ENCODE data around the gene ZFYVE21. TPM values are rescaled to one million over a fixed set of nuclear protein-coding genes. Genes with fewer than 3 reads are reported as not detected.

Gene ZFYVE21
- total RNA-seq, 1 donor from 2014 or later: 41.7 TPM

GRCh38 chr14:103745424-103745823 lies 29.8 kb downstream of the ZFYVE21 start:
- Mint-ChIP-seq H3K4me3 (no peak overlapping the region), H3K9me3 (no peaks in the 10 kb centered on the region), H3K27ac (no peak overlapping the region), H3K4me1 (ENCODE audit: unreplicated experiment) (no peaks in the 10 kb centered on the region), H3K27me3 (no peaks in the 10 kb centered on the region), H3K36me3 (no peaks in the 10 kb centered on the region)
- no peak for DNase-seq (ENCODE audit: extremely low spot score, unreplicated experiment)
- TF ChIP-seq CTCF (conservative IDR thresholded peaks at IDR 0.05): no peak

GRCh38 chr14:103746701-103747100 lies 31.1 kb downstream of the ZFYVE21 start:
- no peak for DNase-seq (ENCODE audit: extremely low spot score, unreplicated experiment)
- Mint-ChIP-seq H3K4me1 (ENCODE audit: unreplicated experiment) (no peaks in the 10 kb centered on the region), H3K36me3 (no peaks in the 10 kb centered on the region), H3K4me3 (no peak overlapping the region), H3K27ac (no peak overlapping the region), H3K9me3 (no peaks in the 10 kb centered on the region), H3K27me3 (no peaks in the 10 kb centered on the region)
- no peak for TF ChIP-seq CTCF (conservative IDR thresholded peaks at IDR 0.05)

GRCh38 chr14:103748534-103748857 lies 32.9 kb downstream of the ZFYVE21 start:
- Mint-ChIP-seq H3K4me3 (no peak overlapping the region), H3K9me3 (no peaks in the 10 kb centered on the region), H3K27ac (no peak overlapping the region), H3K4me1 (ENCODE audit: unreplicated experiment) (no peaks in the 10 kb centered on the region), H3K27me3 (no peaks in the 10 kb centered on the region), H3K36me3 (no peaks in the 10 kb centered on the region)
- DNase-seq (ENCODE audit: extremely low spot score, unreplicated experiment): peak; percentile 53
- no peak for TF ChIP-seq CTCF (conservative IDR thresholded peaks at IDR 0.05)

- Mint-ChIP-seq H3K27me3 (no peaks in the 10 kb centered on the region), H3K36me3 (no peaks in the 10 kb centered on the region), H3K27ac (peak overlapping the region; percentile 20), H3K4me3 (no peak overlapping the region), H3K9me3 (no peaks in the 10 kb centered on the region), H3K4me1 (ENCODE audit: unreplicated experiment) (no peaks in the 10 kb centered on the region)
- peak; percentile 36 for DNase-seq (ENCODE audit: extremely low spot score, unreplicated experiment)
- TF ChIP-seq CTCF (conservative IDR thresholded peaks at IDR 0.05): no peak
Measured at GRCh38 chr14:103749452-103749851, 33.8 kb downstream of the ZFYVE21 start.

GRCh38 chr14:103749860-103750259 lies 34.2 kb downstream of the ZFYVE21 start:
- no peaks in the 10 kb centered on the region for H3K36me3 Mint-ChIP-seq
- DNase-seq (ENCODE audit: extremely low spot score, unreplicated experiment): no peak
- H3K4me3 Mint-ChIP-seq: no peak overlapping the region
- no peaks in the 10 kb centered on the region for H3K27me3 Mint-ChIP-seq
- TF ChIP-seq CTCF (conservative IDR thresholded peaks at IDR 0.05): no peak
- H3K9me3 Mint-ChIP-seq: no peaks in the 10 kb centered on the region
- no peaks in the 10 kb centered on the region for H3K4me1 Mint-ChIP-seq (ENCODE audit: unreplicated experiment)
- H3K27ac Mint-ChIP-seq: no peak overlapping the region

GRCh38 chr14:103753774-103754173 lies 38.2 kb downstream of the ZFYVE21 start:
- no peak overlapping the region for H3K4me3 Mint-ChIP-seq
- no peak for TF ChIP-seq CTCF (conservative IDR thresholded peaks at IDR 0.05)
- no peaks in the 10 kb centered on the region for H3K4me1 Mint-ChIP-seq (ENCODE audit: unreplicated experiment)
- no peaks in the 10 kb centered on the region for H3K9me3 Mint-ChIP-seq
- no peak overlapping the region for H3K27ac Mint-ChIP-seq
- no peaks in the 10 kb centered on the region for H3K36me3 Mint-ChIP-seq
- DNase-seq (ENCODE audit: extremely low spot score, unreplicated experiment): peak; percentile 37
- H3K27me3 Mint-ChIP-seq: no peaks in the 10 kb centered on the region
